GM13976 (cell line): ENCODE data around the gene SIK3.
A peak's percentile ranks its signal among the peaks of the same experiment; 100 is the strongest.

ENCODE experiments used
- DNase-seq: peaks from one replicate; pipeline ENCODE4 v3.0.0; 2012; ENCODE audit warnings: low spot score
- CTCF ChIP-seq: IDR thresholded peaks from 2 replicates; pipeline ENCODE4 v1.5.1; 2012; ENCODE audit warnings: borderline replicate concordance, mild to moderate bottlenecking; ENCODE audit not compliant: insufficient read depth; ENCODE audit errors: extremely low read depth, missing control alignments, control extremely low read depth
- in situ Hi-C: fragments of 300-500 bp; cut with MboI; formaldehyde crosslinking; loops from one replicate; pipeline ENCODE4 v1.12.0; 2022; ENCODE audit warnings: low sequenced_read_pairs, mixed read lengths, inconsistent platforms; ENCODE audit not compliant: unreplicated experiment

Gene SIK3

GRCh38 chr11:116984186-116984585, 114.0 kb downstream of the SIK3 start:
- TF ChIP-seq CTCF = no peak
- in situ Hi-C loops = no loop called here
- DNase-seq = no peak

GRCh38 chr11:116981266-116981885, 116.9 kb downstream of the SIK3 start:
- DNase-seq = no peak
- TF ChIP-seq CTCF = no peak
- in situ Hi-C loops = no loop called here

GRCh38 chr11:116980136-116980793, 118.0 kb downstream of the SIK3 start:
- peak; percentile 63 for DNase-seq
- in situ Hi-C loops = no loop called here
- TF ChIP-seq CTCF = no peak

GRCh38 chr11:116976941-116977570, 121.2 kb downstream of the SIK3 start:
- DNase-seq = no peak
- in situ Hi-C loops = no loop called here
- no peak for TF ChIP-seq CTCF

GRCh38 chr11:116975661-116976060, 122.6 kb downstream of the SIK3 start:
- no peak for DNase-seq
- in situ Hi-C loops = no loop called here
- TF ChIP-seq CTCF = no peak

GRCh38 chr11:116973270-116973669, 125.0 kb downstream of the SIK3 start:
- in situ Hi-C loops = no loop called here
- no peak for TF ChIP-seq CTCF

More at GRCh38 chr11:116973270-116973669, 125.0 kb downstream of the SIK3 start:
- no peak for DNase-seq
